Neural progenitor cell (in vitro differentiated cells): ENCODE measurements around the gene EMP2. TPM values are rescaled to one million over a fixed set of nuclear protein-coding genes. Genes with fewer than 3 reads are reported as not detected.
"Not testable (repeated sequence)": the region's sequence is repeated elsewhere in the genome, so short reads cannot be mapped to it uniquely, and the experiment has no call there.

Experiments
- DNase-seq: peaks from one replicate; pipeline ENCODE4 v3.0.0-alpha.2; 2016; ENCODE audit warnings: low spot score
- H2AFZ ChIP-seq: fragments of 200-600 bp; sonication (generic); replicated peaks from 2 replicates; pipeline ENCODE4 v1.6.1; 2016; ENCODE audit warnings: antibody characterized with exemption
- H3F3A ChIP-seq: fragments of 200-600 bp; sonication (generic); 2 replicates; pipeline ENCODE4 v1.6.1; 2016; ENCODE audit warnings: antibody characterized with exemption, low read depth
- H3K27ac ChIP-seq: fragments of 200-600 bp; sonication (generic); 2 replicates; pipeline ENCODE4 v1.5.1; 2016; ENCODE audit warnings: mild to moderate bottlenecking
- H3K27me3 ChIP-seq: fragments of 200-600 bp; sonication (generic); 2 replicates; pipeline ENCODE4 v1.6.1; 2016; ENCODE audit warnings: mild to moderate bottlenecking, moderate library complexity
- H3K36me3 ChIP-seq: fragments of 200-600 bp; sonication (generic); 2 replicates; pipeline ENCODE4 v1.5.1; 2016
- H3K4me1 ChIP-seq: fragments of 200-600 bp; sonication (generic); 2 replicates; pipeline ENCODE4 v1.6.1; 2016; ENCODE audit warnings: mixed run types
- H3K4me2 ChIP-seq: fragments of 200-600 bp; sonication (generic); 2 replicates; pipeline ENCODE4 v1.6.1; 2016
- H3K4me3 ChIP-seq: fragments of 200-600 bp; sonication (generic); 2 replicates; pipeline ENCODE4 v1.5.1; 2016
- H3K79me2 ChIP-seq: fragments of 200-600 bp; sonication (generic); 2 replicates; pipeline ENCODE4 v1.6.1; 2016; ENCODE audit warnings: low read depth
- H3K9ac ChIP-seq: fragments of 200-600 bp; sonication (generic); 2 replicates; pipeline ENCODE4 v1.6.1; 2016
- H3K9me3 ChIP-seq: fragments of 200-600 bp; sonication (generic); 2 replicates; pipeline ENCODE4 v1.5.1; 2016; ENCODE audit warnings: low read depth
- H4K20me1 ChIP-seq: fragments of 200-600 bp; sonication (generic); 2 replicates; pipeline ENCODE4 v1.6.1; 2016; ENCODE audit warnings: low read depth
- H3K27ac Mint-ChIP-seq: 3 replicates; pipeline ENCODE4 v1.8.0; 2021; ENCODE audit warnings: mixed read lengths
- H3K27me3 Mint-ChIP-seq: 2 replicates; pipeline ENCODE4 v1.8.0; 2022; ENCODE audit warnings: low read depth, mild to moderate bottlenecking, inconsistent platforms, moderate library complexity, mixed read lengths; ENCODE audit not compliant: insufficient read depth
- H3K36me3 Mint-ChIP-seq: 3 replicates; pipeline ENCODE4 v1.8.0; 2021; ENCODE audit warnings: mixed read lengths
- H3K4me1 Mint-ChIP-seq: 3 replicates; pipeline ENCODE4 v1.8.0; 2021; ENCODE audit warnings: mixed read lengths
- H3K4me3 Mint-ChIP-seq: 3 replicates; pipeline ENCODE4 v1.8.0; 2021; ENCODE audit warnings: mild to moderate bottlenecking, moderate library complexity, mixed read lengths
- H3K9me3 Mint-ChIP-seq: 3 replicates; pipeline ENCODE4 v1.8.0; 2020; ENCODE audit warnings: mixed read lengths
- EZH2 ChIP-seq: fragments of 200-600 bp; sonication (generic); IDR thresholded peaks from 2 replicates; pipeline ENCODE4 v1.6.1; 2017; ENCODE audit warnings: antibody characterized with exemption, mild to moderate bottlenecking, moderate library complexity
- EZH2phosphoT487 ChIP-seq: fragments of 200-600 bp; sonication (generic); IDR thresholded peaks from 2 replicates; pipeline ENCODE4 v1.6.1; 2017; ENCODE audit warnings: antibody characterized with exemption
- total RNA-seq: library from RNA; depleted of rRNA; stranded (reverse); fragments of >200 nt; gene quantifications from 2 replicates; pipeline ENCODE4 v1.2.3, GENCODE V29; 2015; ENCODE audit warnings: low replicate concordance
- TF ChIP-seq, protein P1 (sequence below): fragments of 200-600 bp; sonication (generic); IDR thresholded peaks from 2 replicates; pipeline ENCODE4 v1.5.1; 2017; ENCODE audit warnings: antibody characterized with exemption, mild to moderate bottlenecking

Gene EMP2
- total RNA-seq, 1 donor from 2014 or later = 15.8 TPM

DNA sequence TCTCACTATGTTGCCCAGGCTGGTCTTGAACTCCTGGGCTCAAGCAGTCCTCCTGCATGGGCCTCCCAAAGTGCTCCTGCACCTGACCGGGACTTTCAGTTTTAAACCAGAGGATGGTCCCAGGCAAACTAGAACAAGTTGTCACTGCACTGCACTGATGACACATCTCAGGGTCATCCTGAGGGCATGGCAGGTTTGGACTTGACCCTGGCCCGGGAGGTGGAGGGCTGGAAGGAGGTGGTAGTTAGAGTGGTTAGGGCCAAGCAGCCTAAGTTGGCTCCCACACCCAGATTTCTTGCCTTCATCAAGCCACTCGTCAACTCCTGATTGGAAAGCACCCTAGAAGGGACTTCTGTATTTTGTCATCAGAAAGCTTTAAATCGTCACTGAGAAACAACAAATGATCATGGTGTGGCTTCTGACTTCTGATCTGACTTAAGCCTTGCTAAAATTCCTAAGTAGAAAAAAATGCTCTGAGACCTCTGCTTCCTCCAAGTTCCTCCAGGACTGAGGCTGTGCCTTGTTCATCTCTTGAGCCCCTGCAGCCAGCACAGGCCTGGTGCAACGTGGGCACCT lies 43.5 kb downstream of the EMP2 start:
- Histone ChIP-seq H3K9ac (no peak overlapping the region), H3F3A (no peaks in the 10 kb centered on the region), H3K27me3 (no peaks in the 10 kb centered on the region), H3K4me1 (no peaks in the 10 kb centered on the region), H3K4me3 (no peak overlapping the region), H2AFZ (no peak overlapping the region), H3K9me3 (no peaks in the 10 kb centered on the region), H4K20me1 (no peaks in the 10 kb centered on the region), H3K36me3 (no peaks in the 10 kb centered on the region), H3K4me2 (no peak overlapping the region), H3K27ac (no peak overlapping the region), H3K79me2 (no peaks in the 10 kb centered on the region)
- Mint-ChIP-seq H3K36me3 (peaks cover 8% of the 10 kb centered on the region), H3K27me3 (peaks cover 4% of the 10 kb centered on the region), H3K4me1 (peaks cover 7% of the 10 kb centered on the region), H3K9me3 (no peaks in the 10 kb centered on the region), H3K4me3 (no peak overlapping the region), H3K27ac (no peak overlapping the region)
- TF ChIP-seq EZH2 (no peak), EZH2phosphoT487 (no peak)
- TF ChIP-seq, protein P1, sequence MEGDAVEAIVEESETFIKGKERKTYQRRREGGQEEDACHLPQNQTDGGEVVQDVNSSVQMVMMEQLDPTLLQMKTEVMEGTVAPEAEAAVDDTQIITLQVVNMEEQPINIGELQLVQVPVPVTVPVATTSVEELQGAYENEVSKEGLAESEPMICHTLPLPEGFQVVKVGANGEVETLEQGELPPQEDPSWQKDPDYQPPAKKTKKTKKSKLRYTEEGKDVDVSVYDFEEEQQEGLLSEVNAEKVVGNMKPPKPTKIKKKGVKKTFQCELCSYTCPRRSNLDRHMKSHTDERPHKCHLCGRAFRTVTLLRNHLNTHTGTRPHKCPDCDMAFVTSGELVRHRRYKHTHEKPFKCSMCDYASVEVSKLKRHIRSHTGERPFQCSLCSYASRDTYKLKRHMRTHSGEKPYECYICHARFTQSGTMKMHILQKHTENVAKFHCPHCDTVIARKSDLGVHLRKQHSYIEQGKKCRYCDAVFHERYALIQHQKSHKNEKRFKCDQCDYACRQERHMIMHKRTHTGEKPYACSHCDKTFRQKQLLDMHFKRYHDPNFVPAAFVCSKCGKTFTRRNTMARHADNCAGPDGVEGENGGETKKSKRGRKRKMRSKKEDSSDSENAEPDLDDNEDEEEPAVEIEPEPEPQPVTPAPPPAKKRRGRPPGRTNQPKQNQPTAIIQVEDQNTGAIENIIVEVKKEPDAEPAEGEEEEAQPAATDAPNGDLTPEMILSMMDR = no peak
- no peak for DNase-seq

GRCh38 chr16:10536328-10536727 lies 44.1 kb downstream of the EMP2 start:
- H3K27ac ChIP-seq, H3K36me3 ChIP-seq, H3K9me3 ChIP-seq, H3K4me1 ChIP-seq, H3K9ac ChIP-seq, H3K9me3 Mint-ChIP-seq, H4K20me1 ChIP-seq, H3K27me3 ChIP-seq, H3K79me2 ChIP-seq, H3K27me3 Mint-ChIP-seq, H3K4me3 Mint-ChIP-seq, DNase-seq, H3K4me3 ChIP-seq, H2AFZ ChIP-seq, H3K4me2 ChIP-seq, H3F3A ChIP-seq, H3K4me1 Mint-ChIP-seq: not testable (repeated sequence)
- Mint-ChIP-seq H3K27ac (peak overlapping the region; percentile 9), H3K36me3 (peaks cover 10% of the 10 kb centered on the region)

DNA sequence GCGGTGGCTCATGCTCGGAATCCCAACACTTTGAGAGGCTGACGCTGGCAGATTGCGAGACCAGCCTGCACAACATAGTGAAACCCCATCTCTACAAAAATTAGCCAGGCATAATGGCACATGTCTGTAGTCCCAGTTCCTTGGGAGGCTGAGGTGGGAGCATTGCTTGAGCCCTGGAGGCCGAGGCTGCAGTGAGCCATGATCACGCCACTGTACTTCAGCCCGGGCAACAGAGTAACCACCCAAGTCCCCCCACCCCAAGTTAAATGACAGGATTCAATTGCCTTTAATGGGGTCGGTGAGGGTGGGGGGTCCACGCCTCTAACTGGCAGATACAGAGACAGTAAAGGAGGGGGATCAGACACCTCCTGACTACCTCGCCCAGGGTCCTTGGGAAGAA lies 44.9 kb downstream of the EMP2 start:
- no peaks in the 10 kb centered on the region for H3K9me3 Mint-ChIP-seq
- no peak overlapping the region for H3K27ac ChIP-seq

DNA sequence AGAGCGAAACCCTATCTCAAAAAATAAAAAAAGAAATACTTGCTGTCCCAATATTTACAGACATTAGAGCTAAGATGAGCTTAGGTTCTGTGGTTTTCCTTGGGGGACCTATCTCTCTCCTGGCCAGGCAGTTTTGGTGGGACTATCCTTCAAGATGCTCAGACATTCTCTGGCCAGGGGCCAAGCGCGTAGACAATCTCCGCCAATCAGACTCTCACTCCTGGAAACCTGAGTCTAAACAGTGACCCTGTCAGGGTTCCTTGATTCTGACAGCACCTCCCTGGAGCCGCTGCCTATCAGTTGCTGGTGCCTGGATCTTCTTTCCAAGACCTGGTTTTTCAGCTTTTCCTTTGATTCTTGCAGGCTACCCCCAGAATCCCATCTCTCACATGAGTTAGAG lies 45.6 kb downstream of the EMP2 start:
- H3K4me2 ChIP-seq = no peak overlapping the region
- Mint-ChIP-seq H3K9me3 (no peaks in the 10 kb centered on the region), H3K4me1 (peaks cover 7% of the 10 kb centered on the region), H3K27me3 (peaks cover 4% of the 10 kb centered on the region), H3K36me3 (peaks cover 10% of the 10 kb centered on the region), H3K4me3 (no peak overlapping the region), H3K27ac (no peak overlapping the region)
- H3K4me1 ChIP-seq = no peaks in the 10 kb centered on the region
- no peaks in the 10 kb centered on the region for H3F3A ChIP-seq
- H4K20me1 ChIP-seq = no peaks in the 10 kb centered on the region
- no peak overlapping the region for H3K27ac ChIP-seq
- H3K4me3 ChIP-seq = no peak overlapping the region
- H3K79me2 ChIP-seq = no peaks in the 10 kb centered on the region
- TF ChIP-seq, protein P1 = no peak
- TF ChIP-seq EZH2 = no peak
- TF ChIP-seq EZH2phosphoT487 = no peak
- H3K9ac ChIP-seq = no peak overlapping the region
- H3K9me3 ChIP-seq = no peaks in the 10 kb centered on the region
- DNase-seq = no peak
- no peaks in the 10 kb centered on the region for H3K27me3 ChIP-seq
- H3K36me3 ChIP-seq = no peaks in the 10 kb centered on the region
- H2AFZ ChIP-seq = no peak overlapping the region

More for the DNA sequence above, 44.9 kb downstream of the EMP2 start:
- no peaks in the 10 kb centered on the region for H3K36me3 ChIP-seq
- no peaks in the 10 kb centered on the region for H3K4me1 ChIP-seq
- H3F3A ChIP-seq = no peaks in the 10 kb centered on the region
- H3K4me3 ChIP-seq = no peak overlapping the region
- H3K4me3 Mint-ChIP-seq = no peak overlapping the region
- peaks cover 10% of the 10 kb centered on the region for H3K36me3 Mint-ChIP-seq
- H3K27me3 ChIP-seq = no peaks in the 10 kb centered on the region
- peaks cover 4% of the 10 kb centered on the region for H3K27me3 Mint-ChIP-seq
- H3K79me2 ChIP-seq = no peaks in the 10 kb centered on the region
- H3K9ac ChIP-seq = no peak overlapping the region
- H3K27ac Mint-ChIP-seq = no peak overlapping the region
- no peak overlapping the region for H2AFZ ChIP-seq
- no peak for DNase-seq
- H3K9me3 ChIP-seq = no peaks in the 10 kb centered on the region
- no peak overlapping the region for H3K4me2 ChIP-seq
- no peaks in the 10 kb centered on the region for H4K20me1 ChIP-seq
- H3K4me1 Mint-ChIP-seq = peaks cover 7% of the 10 kb centered on the region
- no peak for TF ChIP-seq EZH2phosphoT487
- no peak for TF ChIP-seq EZH2
- TF ChIP-seq, protein P1 = no peak

DNA sequence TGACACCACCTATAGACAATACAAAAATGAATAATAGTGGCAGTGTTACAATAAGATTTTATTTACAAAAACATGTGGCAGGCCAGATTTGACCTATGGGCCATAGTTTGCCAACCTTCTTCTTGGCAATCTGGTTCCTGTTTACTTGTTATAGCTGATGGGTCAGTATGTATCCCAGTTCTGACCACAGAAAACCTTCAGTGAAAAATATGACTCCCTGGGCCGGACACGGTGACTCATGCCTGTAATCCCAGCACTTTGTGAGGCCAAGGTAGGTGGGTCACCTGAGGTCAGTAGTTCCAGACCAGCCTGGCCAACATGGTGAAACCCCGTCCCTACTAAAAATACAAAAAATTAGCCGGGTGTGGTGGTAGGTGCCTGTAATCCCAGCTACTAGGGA lies 46.8 kb downstream of the EMP2 start:
- H3K27ac Mint-ChIP-seq, H3K36me3 ChIP-seq, H3K27me3 Mint-ChIP-seq, H3K9me3 Mint-ChIP-seq, H4K20me1 ChIP-seq, DNase-seq, H3K79me2 ChIP-seq, H3K4me1 ChIP-seq, H3K9ac ChIP-seq, H3K27ac ChIP-seq, H3F3A ChIP-seq, H3K4me1 Mint-ChIP-seq, H3K4me3 Mint-ChIP-seq, H3K9me3 ChIP-seq, H2AFZ ChIP-seq, H3K4me2 ChIP-seq, H3K27me3 ChIP-seq, H3K4me3 ChIP-seq: not testable (repeated sequence)
- peaks cover 14% of the 10 kb centered on the region for H3K36me3 Mint-ChIP-seq
